ENCODE results near the gene VAT1L. TPM values are rescaled to one million over a fixed set of nuclear protein-coding genes. Genes with fewer than 3 reads are reported as not detected.

The VAT1L gene
- total RNA-seq, 1 experiment from 2014 or later = 19.1 TPM

DNA sequence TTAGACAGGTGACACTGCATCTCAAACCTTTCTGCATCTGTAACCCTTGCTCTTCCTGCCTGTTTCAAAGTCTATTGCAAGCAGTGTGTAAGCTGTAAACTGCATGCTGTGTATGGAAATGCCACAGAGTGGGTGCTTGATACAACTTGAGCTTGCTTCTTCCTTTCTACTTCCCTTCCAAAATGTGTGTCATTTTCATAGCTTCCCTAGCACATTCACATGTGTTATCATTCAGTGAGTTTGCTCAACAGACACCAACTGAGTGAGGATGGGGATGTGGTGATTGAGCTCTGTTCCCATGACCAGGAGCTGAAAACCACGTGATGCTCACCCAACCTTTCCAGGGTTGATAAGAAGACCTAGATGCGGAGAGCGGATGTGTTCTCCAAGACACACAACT lies 111.1 kb downstream of the VAT1L start:
- Mint-ChIP-seq H3K4me3 (no peak overlapping the region), H3K9me3 (no peaks in the 10 kb centered on the region), H3K27me3 (ENCODE audit: low read depth) (no peaks in the 10 kb centered on the region; the same call in 1 of the 2 replicates), H3K4me1 (peaks cover 24% of the 10 kb centered on the region), H3K27ac (peak overlapping the region; percentile 2; the same call in 1 of the 2 replicates), H3K36me3 (no peaks in the 10 kb centered on the region)
- ChIA-PET POLR2A (no interaction called here), CTCF (interaction anchor here (1.3 kb wide), 1 partner anchor 104 kb away, joined by 3 read pairs; no protein-coding TSS in a partner anchor)
- no peak for DNase-seq (ENCODE audit: low spot score)
- TF ChIP-seq, protein P1, sequence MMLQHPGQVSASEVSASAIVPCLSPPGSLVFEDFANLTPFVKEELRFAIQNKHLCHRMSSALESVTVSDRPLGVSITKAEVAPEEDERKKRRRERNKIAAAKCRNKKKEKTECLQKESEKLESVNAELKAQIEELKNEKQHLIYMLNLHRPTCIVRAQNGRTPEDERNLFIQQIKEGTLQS (CRISPR knock-in tag; conservative IDR thresholded peaks at IDR 0.05) = no peak
- no peak for TF ChIP-seq OVOL2 (CRISPR knock-in tag; IDR thresholded peaks at IDR 0.05; ENCODE audit: borderline replicate concordance)
- no peak for TF ChIP-seq GABPB1 (CRISPR knock-in tag; IDR thresholded peaks at IDR 0.05)
- no peak for TF ChIP-seq RORB (CRISPR knock-in tag; IDR thresholded peaks at IDR 0.05)
- no peak for TF ChIP-seq ZBTB21 (CRISPR knock-in tag; IDR thresholded peaks at IDR 0.05; ENCODE audit: borderline replicate concordance)
- no peak for ATAC-seq

- no peaks in the 10 kb centered on the region for H3K4me1 Mint-ChIP-seq
- no peaks in the 10 kb centered on the region; the same call in 1 of the 2 replicates for H3K27me3 Mint-ChIP-seq (ENCODE audit: low read depth)
- ChIA-PET POLR2A (no interaction called here), CTCF (interaction anchor here (1.8 kb wide), 1 partner anchor 98 kb away, joined by 5 read pairs; no protein-coding TSS in a partner anchor)
- no peaks in the 10 kb centered on the region for H3K9me3 Mint-ChIP-seq
- no peak overlapping the region for H3K4me3 Mint-ChIP-seq
- TF ChIP-seq GABPB1 (CRISPR knock-in tag; IDR thresholded peaks at IDR 0.05) (peak; percentile 38; the same call in 1 of the 2 replicates), CREM (CRISPR knock-in tag; IDR thresholded peaks at IDR 0.05) (no peak)
- no peak for DNase-seq (ENCODE audit: low spot score)
- no peak for ATAC-seq
- H3K36me3 Mint-ChIP-seq = 0 out of 2 replicates have a peak, but pooled peaks cover 2% of the 10 kb centered on the region
- no peak overlapping the region for H3K27ac Mint-ChIP-seq
Observed at GRCh38 chr16:77905374-77905920, 117.1 kb downstream of the VAT1L start.

DNA sequence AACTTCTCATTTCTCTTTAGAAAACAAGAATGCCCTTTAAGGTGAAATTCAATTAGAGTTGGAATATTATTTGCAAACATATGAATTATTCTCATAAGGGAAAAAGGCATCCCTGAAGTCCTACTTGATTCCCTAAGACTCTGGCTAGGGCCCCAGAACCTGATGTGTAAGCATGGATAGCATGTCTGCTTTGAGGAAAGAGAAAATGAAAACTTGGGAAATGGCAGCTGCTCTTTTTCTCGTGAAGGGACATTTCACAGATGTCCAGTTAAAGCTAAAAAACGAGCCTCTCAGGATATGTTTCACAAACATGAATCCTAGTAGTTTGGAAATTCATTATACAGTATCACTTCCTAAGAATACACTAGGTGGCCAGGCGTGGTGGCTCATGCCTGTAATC lies 121.7 kb downstream of the VAT1L start:
- CTCF ChIA-PET = no interaction called here
- Mint-ChIP-seq H3K27me3 (ENCODE audit: low read depth) (no peaks in the 10 kb centered on the region), H3K9me3 (no peaks in the 10 kb centered on the region), H3K27ac (no peak overlapping the region), H3K36me3 (0 out of 2 replicates have a peak, but pooled peaks cover 2% of the 10 kb centered on the region), H3K4me3 (no peak overlapping the region), H3K4me1 (peaks cover 12% of the 10 kb centered on the region)
- ATAC-seq (no peak), DNase-seq (ENCODE audit: low spot score) (no peak)
- TF ChIP-seq ZNF512 (CRISPR knock-in tag; IDR thresholded peaks at IDR 0.05; ENCODE audit: borderline replicate concordance) (no peak), CREB1 (CRISPR knock-in tag; IDR thresholded peaks at IDR 0.05) (no peak), TEAD1 (CRISPR knock-in tag; IDR thresholded peaks at IDR 0.05) (no peak), IRF1 (CRISPR knock-in tag; IDR thresholded peaks at IDR 0.05) (no peak), ZNF121 (CRISPR knock-in tag; IDR thresholded peaks at IDR 0.05) (no peak), FOXP1 (CRISPR knock-in tag; IDR thresholded peaks at IDR 0.05; ENCODE audit: borderline replicate concordance) (no peak), ZNF232 (CRISPR knock-in tag; IDR thresholded peaks at IDR 0.05) (no peak), SMAD4 (CRISPR knock-in tag; IDR thresholded peaks at IDR 0.05) (no peak)
- POLR2A ChIA-PET = interaction anchor here (0.7 kb wide), 1 partner anchor 41 kb away, joined by 3 read pairs; no protein-coding TSS in a partner anchor

- H3K27ac Mint-ChIP-seq = no peak overlapping the region
- no peaks in the 10 kb centered on the region for H3K27me3 Mint-ChIP-seq (ENCODE audit: low read depth)
- no peaks in the 10 kb centered on the region for H3K9me3 Mint-ChIP-seq
- no peak overlapping the region for H3K4me3 Mint-ChIP-seq
- 0 out of 2 replicates have a peak, but pooled peaks cover under 1% of the 10 kb centered on the region for H3K36me3 Mint-ChIP-seq
- no peak for ATAC-seq
- POLR2A ChIA-PET = no interaction called here
- DNase-seq (ENCODE audit: low spot score) = no peak
- TF ChIP-seq, protein P2, sequence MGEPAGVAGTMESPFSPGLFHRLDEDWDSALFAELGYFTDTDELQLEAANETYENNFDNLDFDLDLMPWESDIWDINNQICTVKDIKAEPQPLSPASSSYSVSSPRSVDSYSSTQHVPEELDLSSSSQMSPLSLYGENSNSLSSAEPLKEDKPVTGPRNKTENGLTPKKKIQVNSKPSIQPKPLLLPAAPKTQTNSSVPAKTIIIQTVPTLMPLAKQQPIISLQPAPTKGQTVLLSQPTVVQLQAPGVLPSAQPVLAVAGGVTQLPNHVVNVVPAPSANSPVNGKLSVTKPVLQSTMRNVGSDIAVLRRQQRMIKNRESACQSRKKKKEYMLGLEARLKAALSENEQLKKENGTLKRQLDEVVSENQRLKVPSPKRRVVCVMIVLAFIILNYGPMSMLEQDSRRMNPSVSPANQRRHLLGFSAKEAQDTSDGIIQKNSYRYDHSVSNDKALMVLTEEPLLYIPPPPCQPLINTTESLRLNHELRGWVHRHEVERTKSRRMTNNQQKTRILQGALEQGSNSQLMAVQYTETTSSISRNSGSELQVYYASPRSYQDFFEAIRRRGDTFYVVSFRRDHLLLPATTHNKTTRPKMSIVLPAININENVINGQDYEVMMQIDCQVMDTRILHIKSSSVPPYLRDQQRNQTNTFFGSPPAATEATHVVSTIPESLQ (CRISPR knock-in tag; IDR thresholded peaks at IDR 0.05) = no peak
- CTCF ChIA-PET = no interaction called here
- peaks cover 34% of the 10 kb centered on the region for H3K4me1 Mint-ChIP-seq
Observed at GRCh38 chr16:77912617-77913016, 124.3 kb downstream of the VAT1L start.
